GM19324 (cell line): ENCODE measurements around the gene SFMBT1.

Experiments
- ATAC-seq: cut with Tn5 transposase; IDR thresholded peaks from one replicate; pipeline ENCODE4 v1.9.1; 2021; ENCODE audit warnings: mild to moderate bottlenecking, moderate library complexity; ENCODE audit not compliant: unreplicated experiment, low FRiP score

Gene SFMBT1

GRCh38 chr3:53003320-53003719 is 42.6 kb downstream of the SFMBT1 start:
- ATAC-seq, result no peak

GRCh38 chr3:52998771-52999513 is 46.9 kb downstream of the SFMBT1 start:
- ATAC-seq, result no peak

GRCh38 chr3:52990637-52991036 is 55.2 kb downstream of the SFMBT1 start:
- ATAC-seq, result no peak

GRCh38 chr3:52986938-52987337 is 58.9 kb downstream of the SFMBT1 start:
- no peak for ATAC-seq

- ATAC-seq, result no peak
Measured at GRCh38 chr3:52986049-52986448, 59.8 kb downstream of the SFMBT1 start.

- ATAC-seq, result no peak
Measured at GRCh38 chr3:52983828-52984227, 62.0 kb downstream of the SFMBT1 start.

- ATAC-seq, result peak; percentile 81
Measured at GRCh38 chr3:52983336-52983807, 62.5 kb downstream of the SFMBT1 start.

GRCh38 chr3:52982839-52983238 is 63.0 kb downstream of the SFMBT1 start:
- no peak for ATAC-seq

- ATAC-seq, result no peak
Measured at GRCh38 chr3:52979190-52979983, 66.5 kb downstream of the SFMBT1 start.

GRCh38 chr3:52978109-52978754 is 67.6 kb downstream of the SFMBT1 start:
- no peak for ATAC-seq

- no peak for ATAC-seq
Measured at GRCh38 chr3:52973806-52974205, 72.1 kb downstream of the SFMBT1 start.

- ATAC-seq, result no peak
Measured at GRCh38 chr3:52971895-52972294, 74.0 kb downstream of the SFMBT1 start.

- ATAC-seq, result no peak
Measured at GRCh38 chr3:52967398-52967797, 78.5 kb downstream of the SFMBT1 start.

GRCh38 chr3:52962160-52962559 is 83.7 kb downstream of the SFMBT1 start:
- no peak for ATAC-seq

- ATAC-seq, result no peak
Measured at GRCh38 chr3:52959773-52960172, 86.1 kb downstream of the SFMBT1 start.

- ATAC-seq, result no peak
Measured at GRCh38 chr3:52939600-52939999, 106.3 kb downstream of the SFMBT1 start.

- no peak for ATAC-seq
Measured at GRCh38 chr3:52934630-52935530, 111.0 kb downstream of the SFMBT1 start.

- ATAC-seq, result no peak
Measured at GRCh38 chr3:52931889-52932288, 114.0 kb downstream of the SFMBT1 start.

GRCh38 chr3:52931328-52931727 is 114.5 kb downstream of the SFMBT1 start:
- ATAC-seq, result no peak

GRCh38 chr3:52930748-52931147 is 115.1 kb downstream of the SFMBT1 start:
- no peak for ATAC-seq
